HG03196 (cell line): ENCODE measurements around the gene SDHB.

Experiments used
- ATAC-seq: cut with Tn5 transposase; IDR thresholded peaks from one replicate; pipeline ENCODE4 v1.9.1; 2021; ENCODE audit not compliant: unreplicated experiment

SDHB gene

DNA sequence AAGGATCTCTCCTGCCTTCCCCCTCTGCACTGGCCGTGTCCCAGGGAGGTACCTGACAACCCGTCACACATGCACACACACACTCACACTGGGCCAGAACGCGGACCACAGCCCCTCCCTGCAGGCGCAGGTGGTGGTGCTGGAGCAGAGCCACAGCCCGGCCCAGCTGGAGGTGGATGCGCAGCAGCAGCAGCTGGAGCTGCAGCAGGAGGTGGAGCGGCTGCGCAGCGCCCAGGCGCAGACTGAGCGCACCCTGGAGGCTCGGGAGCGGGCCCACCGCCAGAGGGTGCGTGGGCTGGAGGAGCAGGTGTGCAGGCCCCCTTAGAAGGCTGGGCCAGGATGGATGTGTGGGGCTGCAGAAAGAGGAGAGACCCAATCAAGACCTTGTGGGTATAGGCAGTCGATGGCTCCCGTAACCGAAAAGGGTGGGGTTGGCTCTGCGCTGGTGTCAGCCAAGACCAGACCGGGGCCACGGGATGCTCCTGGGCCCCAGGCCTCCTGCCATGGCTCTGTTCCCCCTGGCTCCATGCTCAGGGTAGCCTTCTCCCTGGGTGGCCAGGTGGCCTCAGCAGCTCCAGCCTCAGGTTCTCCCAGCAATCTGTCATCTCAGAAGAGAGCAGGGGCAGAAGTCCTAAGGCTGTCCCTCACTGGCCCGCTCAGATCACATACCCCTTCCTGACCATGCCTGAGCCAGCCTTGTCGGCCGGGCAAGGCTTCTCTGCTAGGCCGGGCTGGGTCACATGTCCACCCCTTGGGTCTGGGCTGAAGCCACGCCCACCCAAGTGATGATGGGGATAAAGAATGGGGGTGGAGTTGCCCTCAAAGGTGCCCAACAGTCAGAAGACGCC lies 82.3 kb downstream of the SDHB start:
- no peak for ATAC-seq

DNA sequence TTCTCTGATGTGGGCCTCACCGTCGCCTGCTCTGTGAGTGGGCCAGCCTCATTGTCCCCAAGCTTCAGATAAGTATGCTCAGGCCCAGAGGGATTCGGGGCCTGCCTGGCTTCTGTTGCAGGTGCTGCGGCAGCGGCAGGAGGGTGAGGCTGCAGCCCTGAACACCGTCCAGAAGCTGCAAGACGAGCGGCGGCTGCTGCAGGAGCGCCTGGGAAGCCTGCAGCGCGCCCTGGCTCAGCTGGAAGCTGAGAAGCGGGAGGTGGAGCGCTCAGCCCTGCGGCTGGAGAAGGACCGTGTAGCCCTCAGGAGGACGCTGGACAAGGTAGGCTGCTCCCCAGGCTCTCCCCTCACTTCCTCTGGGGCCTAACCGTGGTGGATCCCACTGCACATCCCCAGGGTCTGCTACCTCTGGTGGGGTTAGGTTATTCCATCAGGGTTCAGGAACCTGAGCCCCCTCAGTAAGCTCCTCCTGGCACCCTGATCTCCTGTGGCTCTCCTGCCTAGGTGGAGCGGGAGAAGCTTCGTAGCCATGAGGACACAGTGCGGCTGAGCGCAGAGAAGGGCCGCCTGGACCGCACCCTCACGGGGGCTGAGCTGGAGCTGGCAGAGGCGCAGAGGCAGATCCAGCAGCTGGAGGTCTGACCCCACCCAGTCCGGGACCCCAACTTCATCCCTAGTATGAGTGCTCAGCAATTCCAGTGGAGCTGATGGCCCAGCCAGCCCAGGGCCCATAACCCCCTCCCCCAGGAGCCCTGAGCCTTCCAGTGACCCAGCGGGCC lies 83.5 kb downstream of the SDHB start:
- no peak for ATAC-seq

DNA sequence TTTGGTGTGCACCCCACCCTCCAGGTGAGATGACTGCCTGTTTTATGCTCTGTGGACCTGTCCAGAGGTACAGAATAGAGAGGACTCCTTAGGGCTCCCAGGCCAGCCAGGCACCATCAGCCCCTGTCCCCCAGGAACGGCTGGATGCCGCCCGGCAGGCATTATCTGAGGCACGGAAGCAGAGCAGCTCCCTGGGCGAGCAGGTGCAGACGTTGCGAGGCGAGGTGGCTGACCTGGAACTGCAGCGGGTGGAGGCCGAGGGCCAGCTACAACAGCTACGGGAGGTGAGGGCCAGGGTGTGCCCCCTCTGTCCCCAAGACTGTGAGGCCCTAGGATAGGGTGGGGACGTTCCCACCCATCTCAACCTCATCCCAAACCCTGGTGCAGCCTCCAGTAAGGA lies 84.2 kb downstream of the SDHB start:
- ATAC-seq = no peak

DNA sequence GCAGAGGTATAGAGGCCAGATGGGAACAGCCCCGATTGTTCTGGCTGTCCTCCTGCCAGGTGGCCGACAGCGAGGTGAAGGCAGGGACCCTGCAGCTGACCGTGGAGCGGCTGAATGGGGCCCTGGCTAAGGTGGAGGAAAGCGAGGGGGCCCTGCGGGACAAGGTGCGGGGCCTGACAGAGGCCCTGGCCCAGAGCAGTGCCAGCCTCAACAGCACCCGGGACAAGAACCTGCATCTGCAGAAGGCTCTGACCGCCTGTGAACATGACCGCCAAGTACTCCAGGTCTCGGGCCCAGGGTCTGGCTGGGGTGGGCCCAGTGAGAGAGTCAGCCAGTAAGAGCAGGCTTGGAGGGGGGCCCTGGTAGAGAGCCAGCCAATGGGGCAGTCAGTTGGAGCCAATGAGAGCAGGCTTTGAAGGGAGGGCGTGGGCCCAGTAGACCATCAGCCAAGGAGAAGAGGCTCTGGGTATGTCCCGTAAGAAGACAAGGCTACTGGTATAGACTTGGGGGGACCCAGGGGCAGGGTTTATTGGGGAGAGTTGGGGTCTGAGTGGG lies 84.7 kb downstream of the SDHB start:
- ATAC-seq = no peak
